NCI-H510A (cell line): ENCODE measurements around the gene ANXA2R.
"Not testable (repeated sequence)": the region's sequence is repeated elsewhere in the genome, so short reads cannot be mapped to it uniquely, and the experiment has no call there.

Experiments
- DNase-seq: peaks from one replicate; lab custom pipeline; 2025; lab: John Stamatoyannopoulos, UW

Gene ANXA2R

GRCh38 chr5:43033841-43034590, 6.1 kb downstream of the ANXA2R start:
- no peak for DNase-seq

- DNase-seq = no peak
Measured at GRCh38 chr5:43027054-43027785, 12.9 kb downstream of the ANXA2R start.

GRCh38 chr5:43025184-43025950, 14.8 kb downstream of the ANXA2R start:
- not testable (repeated sequence) for DNase-seq

GRCh38 chr5:43024217-43024616, 15.9 kb downstream of the ANXA2R start:
- DNase-seq = no peak

- DNase-seq = no peak
Measured at GRCh38 chr5:43021151-43021550, 19.0 kb downstream of the ANXA2R start.

- DNase-seq = no peak
Measured at GRCh38 chr5:43020399-43020746, 19.7 kb downstream of the ANXA2R start.

GRCh38 chr5:43019614-43020398, 20.3 kb downstream of the ANXA2R start:
- DNase-seq = peak; percentile 72

- DNase-seq = no peak
Measured at GRCh38 chr5:43019291-43019613, 20.9 kb downstream of the ANXA2R start.

- DNase-seq = no peak
Measured at GRCh38 chr5:43017428-43017815, 22.7 kb downstream of the ANXA2R start.

- no peak for DNase-seq
Measured at GRCh38 chr5:43016217-43016779, 23.8 kb downstream of the ANXA2R start.

GRCh38 chr5:43014522-43014921, 25.6 kb downstream of the ANXA2R start:
- DNase-seq = no peak

GRCh38 chr5:43010935-43011315, 29.2 kb downstream of the ANXA2R start:
- DNase-seq = no peak

GRCh38 chr5:43008363-43009153, 31.6 kb downstream of the ANXA2R start:
- DNase-seq = peak; percentile 69

- DNase-seq = peak; percentile 54
Measured at GRCh38 chr5:43007911-43008362, 32.2 kb downstream of the ANXA2R start.

- peak; percentile 55 for DNase-seq
Measured at GRCh38 chr5:43007246-43007910, 32.7 kb downstream of the ANXA2R start.

- no peak for DNase-seq
Measured at GRCh38 chr5:43006424-43007202, 33.5 kb downstream of the ANXA2R start.

- no peak for DNase-seq
Measured at GRCh38 chr5:43005031-43005430, 35.1 kb downstream of the ANXA2R start.

- DNase-seq = no peak
Measured at GRCh38 chr5:43001748-43002147, 38.4 kb downstream of the ANXA2R start.

GRCh38 chr5:43000914-43001313, 39.2 kb downstream of the ANXA2R start:
- no peak for DNase-seq
